ENCODE results near the gene FKBP11.

GRCh38 chr12:48924617-48925303 is 532 bp downstream of the FKBP11 start:
- peak; percentile 85 for TF ChIP-seq CTCF (IDR thresholded peaks at IDR 0.05; ENCODE audit: low read length)
- no peak for TF ChIP-seq EZH2 (optimal IDR thresholded peaks at IDR 0.05; ENCODE audit: low read depth, low read length)
- TF ChIP-seq EZH2phosphoT487 (IDR thresholded peaks at IDR 0.05; ENCODE audit: low read length), result no peak

All from MM.1S (cell line).